Parathyroid adenoma (tissue), 2 donors: Measurements from ENCODE around the gene PCDHB1.

Experiments
- H2AFZ ChIP-seq: fragments of 300-600 bp; sonication (generic); one replicate; pipeline ENCODE4 v1.7.0; 2017; ENCODE audit warnings: antibody characterized with exemption, mild to moderate bottlenecking
- H3K27ac ChIP-seq: fragments of 300-600 bp; sonication (generic); one replicate; pipeline ENCODE4 v1.7.0; 2017
- H3K27me3 ChIP-seq: fragments of 300-600 bp; sonication (generic); one replicate; pipeline ENCODE4 v1.7.0; 2017; ENCODE audit warnings: low read length; ENCODE audit not compliant: control insufficient read depth, insufficient read depth
- H3K36me3 ChIP-seq: fragments of 300-600 bp; sonication (generic); one replicate; pipeline ENCODE4 v1.7.0; 2017; ENCODE audit warnings: low read length; ENCODE audit not compliant: control insufficient read depth, insufficient read depth
- H3K4me1 ChIP-seq: fragments of 300-600 bp; sonication (generic); one replicate; pipeline ENCODE4 v1.7.0; 2017; ENCODE audit warnings: control low read depth
- H3K4me2 ChIP-seq: fragments of 300-600 bp; sonication (generic); one replicate; pipeline ENCODE4 v1.7.0; 2017; ENCODE audit warnings: low read length
- H3K4me3 ChIP-seq: fragments of 300-600 bp; sonication (generic); one replicate; pipeline ENCODE4 v1.7.0; 2017; ENCODE audit warnings: low read depth, low read length
- H3K79me2 ChIP-seq: fragments of 300-600 bp; sonication (generic); one replicate; pipeline ENCODE4 v1.7.0; 2017; ENCODE audit warnings: control low read depth
- H3K9ac ChIP-seq: fragments of 300-600 bp; sonication (generic); one replicate; pipeline ENCODE4 v1.7.0; 2017; ENCODE audit warnings: mild to moderate bottlenecking
- H3K9me3 ChIP-seq: fragments of 300-600 bp; sonication (generic); one replicate; pipeline ENCODE4 v1.7.0; 2017; ENCODE audit warnings: low read length; ENCODE audit not compliant: control insufficient read depth
- TF ChIP-seq, protein P1 (sequence below): fragments of 300-600 bp; sonication (generic); IDR thresholded peaks from one replicate; pipeline ENCODE4 v1.7.0; 2017; ENCODE audit warnings: antibody characterized with exemption, mild to moderate bottlenecking
- donor health status: primary hyperparathyroidism.

Gene PCDHB1

DNA sequence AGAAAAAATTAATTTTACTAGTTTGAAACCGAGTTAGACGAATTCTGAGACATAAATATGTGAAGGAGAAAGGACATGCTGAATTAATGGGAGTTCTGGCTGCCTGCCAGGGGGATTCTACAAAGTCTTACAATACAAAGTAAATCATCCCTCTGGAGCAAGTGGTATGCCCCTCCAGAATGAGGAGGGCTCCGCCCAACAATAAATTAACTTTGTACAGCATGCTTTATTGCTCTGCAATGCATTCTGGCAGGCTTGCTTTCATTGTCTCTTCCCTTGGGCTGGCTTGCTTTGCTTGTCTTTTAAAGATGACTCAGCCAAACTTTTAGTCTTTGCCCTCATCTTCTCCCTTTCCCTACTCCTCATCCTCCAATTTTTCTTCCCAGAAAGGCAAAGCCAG, 11.7 kb upstream of the PCDHB1 start:
- Histone ChIP-seq H3K27me3 (no peaks in the 10 kb centered on the region), H3K27ac (peak overlapping the region; percentile 96), H3K4me2 (peak overlapping the region; percentile 80), H3K36me3 (no peaks in the 10 kb centered on the region), H2AFZ (peak overlapping the region; percentile 83), H3K9me3 (no peaks in the 10 kb centered on the region), H3K9ac (no peak overlapping the region), H3K79me2 (no peaks in the 10 kb centered on the region), H3K4me1 (peaks cover 8% of the 10 kb centered on the region), H3K4me3 (no peak overlapping the region)
- TF ChIP-seq, protein P1, sequence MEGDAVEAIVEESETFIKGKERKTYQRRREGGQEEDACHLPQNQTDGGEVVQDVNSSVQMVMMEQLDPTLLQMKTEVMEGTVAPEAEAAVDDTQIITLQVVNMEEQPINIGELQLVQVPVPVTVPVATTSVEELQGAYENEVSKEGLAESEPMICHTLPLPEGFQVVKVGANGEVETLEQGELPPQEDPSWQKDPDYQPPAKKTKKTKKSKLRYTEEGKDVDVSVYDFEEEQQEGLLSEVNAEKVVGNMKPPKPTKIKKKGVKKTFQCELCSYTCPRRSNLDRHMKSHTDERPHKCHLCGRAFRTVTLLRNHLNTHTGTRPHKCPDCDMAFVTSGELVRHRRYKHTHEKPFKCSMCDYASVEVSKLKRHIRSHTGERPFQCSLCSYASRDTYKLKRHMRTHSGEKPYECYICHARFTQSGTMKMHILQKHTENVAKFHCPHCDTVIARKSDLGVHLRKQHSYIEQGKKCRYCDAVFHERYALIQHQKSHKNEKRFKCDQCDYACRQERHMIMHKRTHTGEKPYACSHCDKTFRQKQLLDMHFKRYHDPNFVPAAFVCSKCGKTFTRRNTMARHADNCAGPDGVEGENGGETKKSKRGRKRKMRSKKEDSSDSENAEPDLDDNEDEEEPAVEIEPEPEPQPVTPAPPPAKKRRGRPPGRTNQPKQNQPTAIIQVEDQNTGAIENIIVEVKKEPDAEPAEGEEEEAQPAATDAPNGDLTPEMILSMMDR = no peak

DNA sequence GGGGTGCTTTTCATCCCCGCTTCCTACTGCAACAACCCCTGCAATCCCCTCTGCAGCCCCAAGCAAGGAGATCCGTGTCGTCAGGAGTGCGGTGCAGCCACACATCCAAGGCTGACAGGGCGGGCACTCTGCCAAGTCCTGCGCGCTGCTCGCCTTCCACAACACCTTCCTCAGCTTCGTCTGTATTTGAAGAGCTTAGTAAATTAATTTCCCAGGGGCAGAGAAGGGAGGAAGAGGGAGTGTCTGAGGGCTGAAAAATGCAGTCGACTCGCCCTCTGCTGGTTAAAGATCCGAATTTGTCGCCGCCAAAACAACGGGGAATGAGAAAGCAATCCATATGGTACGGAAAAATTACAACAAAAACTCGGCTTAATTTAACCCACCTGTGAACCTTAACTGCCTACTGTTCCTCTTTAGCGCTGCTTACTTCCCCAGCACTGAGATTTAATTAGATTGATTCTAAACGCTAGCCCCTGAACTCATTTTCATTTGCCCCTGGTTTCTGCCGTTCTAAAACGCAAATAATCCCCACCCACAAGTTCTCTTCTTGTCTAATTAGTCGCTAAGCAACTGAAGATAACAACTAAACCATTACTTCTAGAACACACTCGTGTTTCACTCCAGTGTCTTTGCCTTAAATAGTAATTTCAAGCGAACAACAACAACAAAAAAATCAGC, 10.9 kb upstream of the PCDHB1 start:
- Histone ChIP-seq H3K4me1 (peaks cover 8% of the 10 kb centered on the region), H3K9ac (peak overlapping the region; percentile 55), H3K9me3 (no peaks in the 10 kb centered on the region), H2AFZ (peak overlapping the region; percentile 83), H3K36me3 (no peaks in the 10 kb centered on the region), H3K4me2 (peak overlapping the region; percentile 80), H3K27me3 (no peaks in the 10 kb centered on the region), H3K79me2 (no peaks in the 10 kb centered on the region), H3K4me3 (peak overlapping the region; percentile 80), H3K27ac (peak overlapping the region; percentile 96)
- TF ChIP-seq, protein P1 = peak; percentile 72

DNA sequence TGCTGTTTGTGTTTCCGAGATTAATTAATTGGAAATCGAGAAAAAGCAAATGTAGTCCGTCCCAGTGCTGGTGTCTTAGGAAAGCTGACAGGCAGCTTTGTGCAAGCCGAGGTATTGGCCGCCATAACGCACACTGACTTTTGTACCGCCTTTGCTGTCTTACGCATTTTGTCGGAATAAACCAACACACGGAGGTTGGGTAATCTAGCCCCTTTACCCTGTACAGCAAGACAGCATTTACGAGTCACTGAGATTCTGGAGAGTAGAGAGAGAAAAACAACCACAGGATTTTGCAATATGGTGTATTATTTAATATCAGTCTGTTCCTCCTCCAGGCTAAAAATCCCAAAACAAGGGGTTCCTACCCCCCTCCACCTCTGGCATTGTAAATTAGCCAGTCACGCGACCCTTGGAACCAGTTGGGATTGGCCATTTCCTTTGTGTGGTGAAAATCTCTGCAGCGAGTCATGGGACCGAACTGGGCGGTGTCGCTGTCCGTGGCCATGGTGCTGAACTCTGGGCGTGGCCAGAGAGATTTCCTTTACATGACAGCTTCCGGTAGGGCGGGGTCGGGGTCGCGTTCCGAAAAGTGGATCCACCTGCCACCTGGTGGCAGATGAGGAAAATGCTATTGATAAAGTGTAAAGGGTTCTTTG, 10.3 kb upstream of the PCDHB1 start:
- Histone ChIP-seq H3K4me1 (peaks cover 8% of the 10 kb centered on the region), H3K36me3 (no peaks in the 10 kb centered on the region), H3K4me3 (peak overlapping the region; percentile 80), H3K4me2 (peak overlapping the region; percentile 80), H3K79me2 (no peaks in the 10 kb centered on the region), H3K9me3 (no peaks in the 10 kb centered on the region), H3K27me3 (no peaks in the 10 kb centered on the region), H3K27ac (peak overlapping the region; percentile 96), H3K9ac (peak overlapping the region; percentile 55), H2AFZ (peak overlapping the region; percentile 83)
- TF ChIP-seq, protein P1 = peak; percentile 90

DNA sequence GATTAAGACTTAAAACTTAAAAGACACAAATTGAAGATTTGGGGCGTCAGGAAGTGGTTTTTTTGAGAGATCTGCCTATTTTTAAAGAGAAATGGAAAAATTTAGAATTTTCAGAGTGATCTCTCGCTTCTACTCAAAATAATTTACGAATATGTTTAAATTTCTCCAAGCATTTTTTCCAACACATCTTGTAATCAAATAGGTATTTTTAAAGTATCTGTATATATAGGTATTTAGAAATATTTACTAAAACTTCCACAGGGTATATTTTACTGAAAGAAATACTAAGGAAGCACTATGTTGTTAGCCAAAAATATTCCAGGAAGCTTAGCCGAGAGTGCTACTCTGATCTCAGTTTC, 9.8 kb upstream of the PCDHB1 start:
- no peak overlapping the region for H2AFZ ChIP-seq
- TF ChIP-seq, protein P1 = no peak
- no peaks in the 10 kb centered on the region for H3K9me3 ChIP-seq
- no peaks in the 10 kb centered on the region for H3K27me3 ChIP-seq
- H3K79me2 ChIP-seq = no peaks in the 10 kb centered on the region
- no peak overlapping the region for H3K4me2 ChIP-seq
- no peak overlapping the region for H3K27ac ChIP-seq
- no peaks in the 10 kb centered on the region for H3K36me3 ChIP-seq
- peaks cover 8% of the 10 kb centered on the region for H3K4me1 ChIP-seq
- no peak overlapping the region for H3K9ac ChIP-seq
- no peak overlapping the region for H3K4me3 ChIP-seq
